Endometrial microvascular endothelial cells (primary cell): Measurements from ENCODE around the gene WEE1. TPM values are rescaled to one million over a fixed set of nuclear protein-coding genes. Genes with fewer than 3 reads are reported as not detected.
"Not testable (repeated sequence)": the region's sequence is repeated elsewhere in the genome, so short reads cannot be mapped to it uniquely, and the experiment has no call there.

Experiments
- in situ Hi-C: cut with HindIII; loops from 2 replicates; pipeline ENCODE4 v1.10.0; 2017; ENCODE audit warnings: low sequenced_read_pairs, low pct_unique_long_range_greater_than_20kb; ENCODE audit errors: inconsistent ontology term
- total RNA-seq: library from RNA; depleted of rRNA; stranded (reverse); fragments of >200 nt; gene quantifications from one replicate; pipeline ENCODE4 v1.2.3, GENCODE V29; 2015; ENCODE audit errors: inconsistent ontology term

WEE1 gene
- 41.0 TPM for total RNA-seq

DNA sequence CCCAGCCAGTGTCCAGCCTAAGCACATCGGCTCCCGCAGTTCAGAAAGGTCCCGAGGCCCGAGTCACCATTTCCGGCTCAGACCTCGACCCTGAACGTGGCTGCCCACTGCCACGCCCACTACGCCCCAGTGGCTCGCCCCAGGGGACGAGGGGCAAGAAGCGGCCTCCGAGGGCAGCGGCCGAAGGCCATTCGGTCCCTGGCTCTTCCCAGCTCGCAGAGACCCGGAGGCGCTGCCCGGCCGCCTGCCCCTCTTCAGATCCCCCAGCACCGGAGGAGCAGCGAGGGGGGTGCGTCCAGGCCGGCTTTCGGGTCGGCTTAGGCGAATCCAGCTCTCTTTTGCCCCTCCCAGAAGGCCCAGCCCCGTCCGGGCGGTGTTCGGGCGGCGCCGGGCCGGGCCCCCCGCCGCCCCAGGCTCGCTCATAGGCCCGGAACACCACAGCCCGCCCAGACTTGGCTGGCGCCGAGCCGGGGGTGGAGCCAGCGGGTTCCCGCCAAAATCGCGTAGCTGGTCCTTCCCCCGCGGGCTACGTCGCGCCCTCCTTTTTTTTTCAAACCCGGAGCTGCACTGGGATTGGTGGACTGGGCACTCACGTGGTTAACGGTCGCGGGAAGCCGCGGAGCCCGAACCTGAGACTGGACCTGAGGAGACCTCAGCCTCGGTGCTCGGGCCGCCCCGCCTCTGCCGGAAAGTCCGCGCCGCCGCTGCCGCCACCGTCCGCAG is at the start of gene WEE1:
TSS of gene WEE1 (plus strand) at position 619 of the 723 bp plus-strand sequence. CDS start 264 bp downstream, outside the sequence.
- in situ Hi-C loops, result no loop called here

DNA sequence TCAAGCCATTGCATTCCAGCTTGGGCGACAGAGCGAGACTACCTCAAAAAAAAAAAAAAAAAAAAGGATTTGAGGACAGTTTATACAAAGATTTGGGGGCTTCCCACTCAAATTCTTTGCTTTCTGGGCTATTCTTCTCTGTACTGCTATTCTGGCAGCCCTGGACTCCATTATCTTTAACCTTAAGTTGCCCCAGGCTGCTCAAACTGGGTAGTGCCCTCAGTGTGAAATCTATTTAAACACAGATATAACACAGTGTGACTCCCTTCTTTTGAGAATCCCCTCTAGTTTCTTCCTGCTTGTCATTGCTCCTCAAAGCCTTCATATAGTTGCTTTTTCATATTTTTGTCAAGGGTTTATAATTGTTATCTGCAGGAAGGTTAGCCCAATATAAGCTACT is 49.5 kb upstream of the WEE1 start:
- in situ Hi-C loops, result no loop called here

DNA sequence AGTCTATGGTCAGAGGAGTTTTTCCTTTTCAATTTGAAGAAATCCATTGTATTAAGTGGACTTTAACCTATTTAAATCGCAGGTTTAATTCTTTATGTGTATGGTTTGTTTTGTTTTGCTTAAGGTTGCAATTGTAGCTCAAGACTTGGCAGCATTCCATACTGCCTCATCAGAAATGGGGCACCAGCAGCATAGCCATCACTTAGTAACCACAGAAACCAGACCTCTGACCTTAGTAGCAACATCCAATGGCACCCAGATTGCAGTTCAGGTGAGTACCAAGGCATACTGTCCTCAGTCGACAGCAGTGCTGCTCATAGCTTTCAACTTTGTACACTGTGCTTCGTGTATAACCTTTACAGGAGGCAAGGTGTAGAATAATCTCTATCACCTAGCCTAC is 48.4 kb upstream of the WEE1 start:
- in situ Hi-C loops, result no loop called here

DNA sequence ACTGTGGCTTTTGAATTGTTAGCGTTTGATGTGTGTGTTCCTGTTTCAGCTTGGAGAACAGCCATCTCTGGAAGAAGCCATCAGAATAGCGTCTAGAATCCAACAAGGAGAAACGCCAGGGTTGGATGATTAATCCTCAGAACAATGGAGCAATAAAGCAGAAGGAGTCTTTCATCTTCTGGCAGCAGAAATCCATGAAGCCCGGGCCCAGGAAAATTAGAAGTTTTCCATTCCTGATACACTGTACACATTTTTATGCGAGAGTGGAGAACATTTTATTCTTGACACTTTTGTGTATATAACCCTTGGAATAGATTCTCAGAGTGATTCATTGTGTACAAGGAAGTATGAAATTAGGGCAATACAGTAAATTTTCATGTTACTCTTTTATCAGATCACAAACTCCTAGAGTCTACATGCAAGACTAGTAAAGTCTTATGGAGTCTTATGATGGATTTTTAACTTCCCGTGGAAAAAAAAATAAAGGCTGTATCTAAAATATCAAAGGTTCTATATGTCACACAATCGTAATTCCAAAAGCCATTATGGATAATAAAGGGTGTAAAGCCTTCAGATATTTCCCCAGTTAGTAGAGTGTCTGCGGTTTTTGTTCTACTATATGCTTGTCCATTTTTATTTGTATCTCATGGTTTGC is 45.9 kb upstream of the WEE1 start:
- in situ Hi-C loops, result no loop called here

DNA sequence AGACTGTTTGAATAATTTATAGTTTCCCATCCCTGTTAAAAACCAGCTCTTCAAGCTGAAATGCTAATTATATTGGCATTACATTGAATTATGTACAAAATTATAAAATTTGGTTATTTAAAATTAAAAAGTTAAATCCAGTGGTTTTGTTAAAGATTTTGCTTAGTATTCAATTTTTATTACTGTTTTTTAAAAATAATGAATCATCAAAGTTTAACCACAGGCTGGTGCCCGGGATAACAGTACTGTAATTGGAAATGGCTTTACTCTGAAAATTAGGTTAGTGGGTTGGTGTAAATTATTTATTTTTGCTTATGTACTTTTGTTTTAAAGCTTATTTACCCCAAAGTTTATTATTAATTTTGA is 45.4 kb upstream of the WEE1 start:
- in situ Hi-C loops, result no loop called here

DNA sequence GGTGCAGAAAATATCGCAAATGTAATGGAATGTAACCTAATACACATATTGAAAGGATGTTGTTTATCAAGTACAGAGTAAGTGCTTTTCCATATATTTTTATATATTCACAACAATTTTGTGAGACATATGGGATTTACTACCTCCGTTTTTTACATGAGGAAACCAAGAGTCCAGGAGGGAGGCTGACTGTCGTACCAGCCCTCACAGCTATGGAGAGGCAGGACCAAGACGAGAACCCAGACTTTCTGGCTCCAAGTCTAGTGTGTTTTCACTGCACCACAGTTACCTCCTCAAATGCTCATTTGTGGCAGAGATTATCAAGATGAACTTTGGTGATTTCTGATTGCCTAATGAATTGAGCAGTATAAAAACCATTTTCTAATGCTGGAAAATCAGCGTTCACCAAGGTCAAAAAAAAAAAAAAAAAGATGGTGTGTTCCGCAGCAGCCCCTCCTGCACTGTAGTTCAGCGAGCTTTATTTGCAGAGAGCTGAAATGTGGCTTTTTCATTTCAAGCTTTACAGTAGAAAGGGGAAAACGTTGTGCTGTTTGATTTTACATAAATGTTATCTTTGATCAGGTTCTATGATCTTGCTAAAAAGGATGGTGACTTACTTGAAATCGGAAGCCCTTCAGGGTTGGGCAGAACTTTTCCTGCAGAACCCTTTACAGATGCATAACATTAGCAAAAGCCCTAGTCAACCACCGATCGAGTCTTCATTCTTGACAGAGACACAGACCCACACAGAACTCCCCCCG is 44.7 kb upstream of the WEE1 start:
- in situ Hi-C loops, result no loop called here

DNA sequence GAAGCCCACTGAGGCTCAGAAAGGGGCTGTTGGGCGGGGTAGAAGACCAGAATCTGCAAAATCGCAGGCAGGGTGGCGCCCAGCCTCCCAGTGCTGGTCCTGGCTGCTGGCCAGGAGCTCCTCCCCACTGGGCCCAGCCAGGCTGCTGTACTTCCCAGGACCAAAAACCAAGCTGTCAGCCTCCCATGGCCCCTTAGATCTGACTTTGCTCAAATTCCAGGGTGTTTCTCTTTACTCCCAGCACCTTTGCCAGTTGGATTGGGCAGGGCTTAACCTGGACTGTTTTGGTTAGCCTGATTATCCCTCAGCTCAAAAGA is 44.2 kb upstream of the WEE1 start:
- in situ Hi-C loops, result no loop called here

DNA sequence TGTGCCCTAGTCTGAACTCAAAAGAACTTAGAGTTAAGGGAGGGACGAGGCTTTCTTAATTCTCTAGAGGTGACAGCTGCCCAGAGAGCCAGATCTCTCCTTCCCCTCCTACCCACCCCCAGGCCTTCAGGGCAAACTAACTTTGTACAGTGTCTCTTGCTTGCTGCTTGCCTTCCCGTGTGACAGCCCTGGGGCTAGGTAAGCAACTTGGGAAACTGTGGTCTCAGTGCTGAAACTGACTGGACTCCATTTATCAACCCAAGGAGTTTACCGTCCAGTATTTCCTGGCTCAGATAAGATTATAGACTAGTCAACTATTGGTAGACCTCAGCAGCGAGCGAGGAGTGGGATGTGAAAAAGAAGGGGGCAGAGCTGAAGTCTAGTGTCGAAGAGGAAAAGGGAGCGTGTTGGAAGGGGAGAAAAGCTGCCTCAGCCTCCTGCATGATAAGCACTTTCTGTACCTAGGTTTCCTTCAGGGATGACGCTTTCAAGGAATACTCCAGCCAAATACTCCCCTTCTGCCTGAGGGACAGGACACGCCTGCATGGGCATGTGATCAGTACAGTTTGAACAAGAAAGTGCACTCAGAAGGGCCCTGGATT is 43.3 kb upstream of the WEE1 start:
- in situ Hi-C loops, result no loop called here

DNA sequence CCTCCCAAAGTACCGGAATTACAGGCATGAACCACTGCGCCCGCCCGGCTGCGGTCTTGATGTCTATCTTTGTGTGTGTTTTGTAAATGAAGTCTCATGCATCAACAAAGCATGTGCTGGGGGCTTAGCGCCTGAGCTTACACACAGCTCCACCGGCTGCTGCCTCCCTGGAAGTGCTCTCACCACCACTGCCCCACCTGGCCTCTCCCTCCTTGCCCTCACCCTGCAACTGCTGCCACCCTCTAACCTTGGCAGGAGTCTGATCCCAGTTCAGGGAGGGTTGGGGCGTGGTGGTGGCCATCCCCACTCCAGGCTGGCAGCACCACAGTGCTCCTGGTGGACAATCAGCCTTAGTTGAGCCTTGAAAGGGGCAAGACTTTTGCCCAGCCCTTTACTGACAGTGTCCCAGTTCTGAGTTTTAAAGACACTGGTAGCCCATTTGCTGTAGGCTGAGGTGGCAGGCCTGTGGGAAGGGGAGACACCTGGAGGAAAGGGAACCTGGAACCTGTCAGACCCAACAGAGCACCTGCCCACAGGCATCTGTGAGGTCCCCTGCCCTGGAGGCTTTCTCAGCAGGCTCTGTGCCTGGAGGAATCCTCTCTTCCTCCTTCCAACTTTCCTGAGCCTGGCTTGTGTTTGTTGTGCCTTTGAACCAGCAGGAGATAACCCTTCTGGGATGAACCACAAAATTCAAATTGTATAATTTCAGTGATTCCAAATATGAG is 42.4 kb upstream of the WEE1 start:
- in situ Hi-C loops, result no loop called here

DNA sequence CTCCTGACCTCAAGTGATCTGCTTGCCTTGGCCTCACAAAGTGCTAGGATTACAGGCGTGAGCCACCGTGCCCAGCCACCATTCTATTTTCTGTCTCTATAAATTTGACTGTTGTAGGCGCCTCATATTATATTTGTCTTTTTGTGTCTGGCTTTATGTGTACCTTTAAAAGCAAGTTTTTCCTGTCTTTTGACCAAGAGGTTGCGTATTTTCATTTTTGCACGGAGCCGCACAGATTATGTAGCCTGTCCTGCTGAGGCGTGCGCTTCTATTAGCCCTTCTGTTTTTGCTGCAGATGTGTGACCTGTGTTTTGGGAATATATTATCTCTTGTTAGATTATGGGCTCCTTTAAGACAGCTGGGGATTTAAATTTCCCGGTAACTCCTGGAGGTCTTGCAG is 40.4 kb upstream of the WEE1 start:
- in situ Hi-C loops, result no loop called here

DNA sequence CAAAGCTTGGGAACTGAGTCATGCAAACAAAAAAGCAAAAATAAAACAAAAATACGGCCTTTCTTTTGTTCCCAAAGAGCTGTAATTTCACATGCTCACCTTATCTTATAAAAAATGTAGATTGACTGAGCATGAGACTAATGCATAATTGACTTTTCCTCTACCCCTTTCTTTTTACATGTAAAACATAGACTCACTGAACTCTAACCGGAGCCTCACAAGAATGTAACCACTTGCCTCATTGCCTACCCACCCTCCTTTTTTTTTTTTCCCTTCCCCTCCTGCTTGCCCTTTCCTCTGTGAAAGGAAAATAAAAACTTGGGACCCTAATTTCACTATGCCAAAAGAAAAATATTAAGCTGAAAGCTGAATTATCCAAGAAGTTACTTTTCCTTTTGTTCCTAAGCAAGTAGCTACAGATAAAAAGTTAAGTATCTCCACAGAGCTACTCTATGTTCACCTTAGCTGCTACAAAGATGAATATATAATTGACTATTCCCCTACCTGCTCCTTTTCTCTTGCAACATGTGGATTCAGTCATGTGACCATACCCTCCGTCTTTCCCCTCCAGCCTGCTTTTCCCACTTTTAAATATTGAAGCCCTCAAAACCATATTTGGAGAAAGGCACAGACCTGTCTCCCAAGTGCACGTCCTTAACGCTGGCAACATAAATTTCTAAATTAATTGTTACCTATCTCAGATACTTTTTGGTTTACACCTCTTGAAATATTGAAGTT is 39.6 kb upstream of the WEE1 start:
- in situ Hi-C loops, result no loop called here

DNA sequence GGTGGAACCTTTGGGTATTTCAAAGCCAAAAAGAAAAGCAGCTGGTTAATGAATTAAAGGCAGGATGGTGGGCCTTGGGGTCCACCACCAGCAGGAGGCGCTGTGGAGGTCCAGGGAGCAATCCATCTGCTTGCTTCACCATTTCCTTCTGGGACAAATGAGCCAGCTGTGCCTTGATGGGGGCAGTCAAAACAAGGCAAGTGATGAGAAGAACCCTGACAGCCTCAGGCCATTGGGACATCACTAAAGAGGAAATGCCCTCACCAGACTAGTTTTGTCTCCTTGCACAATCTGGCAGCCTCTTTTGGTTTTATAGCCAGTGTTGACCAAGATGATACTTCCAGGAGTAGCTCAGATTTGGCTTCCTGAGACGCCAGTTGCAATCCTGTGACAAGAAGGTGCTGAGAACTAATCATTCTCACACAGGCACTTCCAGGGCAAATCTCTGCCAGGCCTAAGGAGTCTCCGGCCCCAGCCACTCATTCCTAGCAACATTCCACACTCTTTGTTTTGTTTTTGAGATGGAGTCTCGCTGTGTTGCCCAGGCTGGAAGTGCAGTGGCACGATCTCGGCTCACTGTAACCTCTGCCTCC is 38.2 kb upstream of the WEE1 start:
- in situ Hi-C loops, result no loop called here

DNA sequence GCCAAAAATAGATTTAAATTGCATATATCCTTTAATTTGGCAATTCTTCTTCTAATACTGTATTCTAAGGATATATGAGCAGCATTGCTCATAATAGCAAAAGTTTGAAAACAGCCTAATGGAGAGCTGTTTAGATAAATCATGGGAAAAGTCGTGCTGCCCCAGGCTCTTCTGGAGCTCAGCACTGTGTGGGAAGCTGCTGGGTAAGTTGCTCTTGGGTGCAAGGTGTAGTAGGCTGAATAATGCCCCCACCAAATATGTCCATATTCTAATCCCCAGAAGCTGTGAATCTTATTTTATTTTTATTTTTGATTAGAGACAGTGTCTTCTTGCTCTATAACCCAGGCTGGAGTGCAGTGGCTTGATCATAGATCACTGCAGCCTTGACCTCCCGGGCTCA is 34.9 kb upstream of the WEE1 start:
- in situ Hi-C loops, result no loop called here

DNA sequence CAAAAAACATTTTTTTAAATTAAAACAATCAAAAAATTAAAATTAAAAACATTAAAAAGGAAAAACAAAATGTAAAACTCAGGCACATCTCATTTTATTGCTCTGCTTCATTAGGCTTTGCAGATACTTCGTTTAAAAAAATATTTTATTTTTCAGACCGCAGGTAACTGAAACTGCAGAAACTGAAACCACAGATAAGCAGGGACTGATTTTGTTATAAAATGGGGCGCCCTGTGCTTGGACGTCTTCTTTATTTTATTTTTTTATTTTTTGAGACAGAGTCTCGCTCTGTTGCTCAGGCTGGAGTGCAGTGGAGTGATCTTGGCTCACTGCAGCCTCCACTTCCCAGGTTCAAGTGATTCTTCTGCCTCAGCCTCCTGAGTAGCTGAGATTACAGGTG is 24.3 kb upstream of the WEE1 start:
- in situ Hi-C loops, result not testable (repeated sequence)

DNA sequence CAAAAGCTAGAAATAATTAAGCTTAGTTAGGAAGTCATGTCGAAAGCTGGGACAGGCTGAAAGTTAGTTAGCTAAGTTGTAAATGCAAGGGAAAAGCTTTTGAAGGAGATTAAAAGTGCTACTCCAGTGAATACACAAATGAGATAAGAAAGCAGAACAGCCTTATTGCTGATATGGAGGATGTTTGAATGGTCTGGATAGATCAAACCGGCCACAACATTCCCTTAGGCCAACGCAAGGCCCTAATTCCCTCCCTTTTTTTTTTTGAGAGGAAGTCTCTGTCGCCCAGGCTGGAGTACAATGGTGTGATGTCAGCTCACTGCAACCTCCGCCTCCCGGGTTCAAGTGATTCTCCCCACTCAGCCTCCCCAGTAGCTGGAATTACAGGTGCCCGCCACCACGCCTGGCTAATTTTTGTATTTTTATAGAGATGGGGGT is 23.3 kb upstream of the WEE1 start:
- in situ Hi-C loops, result no loop called here

DNA sequence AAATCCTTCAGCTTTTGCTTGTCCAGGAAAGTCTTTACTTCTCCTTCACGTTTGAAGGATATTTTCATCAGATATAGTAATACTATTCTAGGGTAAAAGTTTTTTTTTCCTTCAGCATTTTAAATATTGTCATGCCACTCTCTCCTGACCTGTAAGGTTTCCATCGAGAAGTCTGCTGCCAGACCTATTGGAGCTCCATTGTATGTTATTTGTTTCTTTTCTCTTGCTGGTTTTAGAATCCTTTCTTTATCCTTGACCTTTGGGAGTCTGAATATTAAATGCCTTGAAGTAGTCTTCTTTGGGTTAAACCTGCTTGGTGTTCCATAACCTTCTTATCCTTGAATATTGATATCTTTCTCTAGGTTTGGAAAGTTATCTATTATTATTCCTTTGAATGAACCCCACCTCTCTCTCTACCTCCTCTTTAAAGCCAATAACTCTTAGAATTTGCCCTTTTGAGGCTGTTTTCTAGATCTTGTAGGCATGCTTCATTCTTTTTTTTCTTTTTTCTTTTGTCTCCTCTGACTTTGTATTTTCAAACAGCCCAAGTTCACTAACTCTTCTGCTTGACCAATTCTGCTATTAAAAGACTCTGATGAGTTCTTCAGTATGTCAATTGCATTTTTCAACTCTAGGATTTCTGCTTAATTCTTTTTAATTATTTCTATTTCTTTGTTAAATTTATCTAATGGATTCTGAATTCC is 12.0 kb upstream of the WEE1 start:
- in situ Hi-C loops, result no loop called here

DNA sequence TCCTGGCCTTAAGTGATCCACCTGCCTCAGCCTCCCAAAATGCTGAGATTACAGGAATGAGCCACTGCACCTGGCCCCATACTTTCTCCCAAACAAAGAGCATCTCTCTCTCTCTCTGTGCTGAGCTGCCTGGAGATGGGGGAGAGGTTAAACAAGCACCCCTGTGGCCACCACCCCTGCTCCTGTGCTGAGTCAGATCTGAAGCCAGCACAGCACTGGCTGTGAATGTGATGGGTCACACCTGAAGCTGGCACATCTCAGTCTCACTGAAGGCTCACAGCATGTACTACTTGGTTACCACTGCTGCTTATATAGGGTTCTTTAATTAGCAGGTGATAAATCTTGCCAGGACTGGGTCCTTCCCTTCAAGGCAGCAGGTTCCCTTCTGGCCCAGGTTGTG is 10.8 kb upstream of the WEE1 start:
- in situ Hi-C loops, result no loop called here
